WTC11 (cell line): ENCODE results near the gene PPARA.

ENCODE experiments used
- CBFB ChIP-seq: sonication (generic); formaldehyde crosslinking; IDR thresholded peaks from 2 replicates; pipeline ENCODE4 v1.8.1; 2022; ENCODE audit warnings: mild to moderate bottlenecking, low read depth, missing genetic modification reagents
- CTCF ChIP-seq: fragments of 200-600 bp; IDR thresholded peaks from 2 replicates; pipeline ENCODE4 v1.8.0; 2022; ENCODE audit warnings: antibody characterized with exemption
- HMGA2 ChIP-seq: fragments of 250-450 bp; sonication (Bioruptor Pico); IDR thresholded peaks from 2 replicates; pipeline ENCODE4 v1.4.0; 2021; ENCODE audit warnings: mild to moderate bottlenecking, moderate library complexity
- TF ChIP-seq, protein P1 (sequence below): sonication (generic); formaldehyde crosslinking; IDR thresholded peaks from 2 replicates; pipeline ENCODE4 v1.8.0; 2022; ENCODE audit warnings: mild to moderate bottlenecking, missing genetic modification reagents

DNA sequence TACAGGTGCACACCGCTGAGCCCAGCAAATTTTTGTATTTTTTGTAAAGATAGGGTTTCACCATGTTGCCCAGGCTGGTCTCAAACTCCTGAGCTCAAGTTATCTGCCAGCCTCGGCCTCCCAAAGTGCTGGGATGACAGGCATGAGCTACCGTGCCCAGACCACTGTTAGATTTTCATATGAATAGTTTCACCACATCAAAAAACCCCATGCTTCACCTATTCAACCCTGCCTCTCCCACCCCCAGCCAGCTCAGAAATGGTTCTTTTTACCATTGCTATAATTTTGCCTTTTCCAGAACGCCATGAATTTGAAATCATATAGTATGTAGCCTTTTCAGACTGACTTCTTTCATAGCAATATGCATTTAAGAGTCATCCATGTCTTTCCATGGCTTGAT lies 61.9 kb downstream of the PPARA start:
- TF ChIP-seq CTCF (no peak), HMGA2 (CRISPR knock-in tag) (no peak), CBFB (no peak)
- TF ChIP-seq, protein P1, sequence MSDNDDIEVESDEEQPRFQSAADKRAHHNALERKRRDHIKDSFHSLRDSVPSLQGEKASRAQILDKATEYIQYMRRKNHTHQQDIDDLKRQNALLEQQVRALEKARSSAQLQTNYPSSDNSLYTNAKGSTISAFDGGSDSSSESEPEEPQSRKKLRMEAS (CRISPR knock-in tag): no peak
